NT2/D1 (cell line): ENCODE data around the gene PACS2.

Experiments used
- DNase-seq: peaks from one replicate; pipeline ENCODE4 v3.0.0-alpha.2; 2011; ENCODE audit warnings: low read depth, low spot score
- H3K27me3 ChIP-seq: 2 replicates; pipeline ENCODE4 v1.6.0; 2011; ENCODE audit warnings: mild to moderate bottlenecking; ENCODE audit not compliant: insufficient read length, insufficient read depth
- H3K36me3 ChIP-seq: 2 replicates; pipeline ENCODE4 v1.6.1; 2011; ENCODE audit warnings: mild to moderate bottlenecking, low read length, mixed read lengths; ENCODE audit not compliant: insufficient read depth, insufficient read length
- H3K4me1 ChIP-seq: 2 replicates; pipeline ENCODE4 v1.5.1; 2011; ENCODE audit not compliant: insufficient read depth, insufficient read length
- H3K4me3 ChIP-seq: 2 replicates; pipeline ENCODE4 v1.5.1; 2011; ENCODE audit warnings: low read depth; ENCODE audit not compliant: insufficient read length
- H3K9ac ChIP-seq: 2 replicates; pipeline ENCODE4 v1.6.0; 2011; ENCODE audit warnings: low read depth; ENCODE audit not compliant: insufficient read length
- H3K9me3 ChIP-seq: 2 replicates; pipeline ENCODE4 v1.5.1; 2011; ENCODE audit warnings: mild to moderate bottlenecking, low read length; ENCODE audit not compliant: insufficient read depth
- SUZ12 ChIP-seq: IDR thresholded peaks from 2 replicates; pipeline ENCODE4 v1.6.1; 2011; ENCODE audit not compliant: insufficient read length, insufficient read depth; ENCODE audit errors: extremely low read depth
- YY1 ChIP-seq: IDR thresholded peaks from 2 replicates; pipeline ENCODE4 v1.6.1; 2011; ENCODE audit not compliant: insufficient read length, insufficient read depth
- ZNF274 ChIP-seq: IDR thresholded peaks from 2 replicates; pipeline ENCODE4 v1.6.1; 2011; ENCODE audit warnings: mild to moderate bottlenecking, low read depth, low read length

PACS2 gene

DNA sequence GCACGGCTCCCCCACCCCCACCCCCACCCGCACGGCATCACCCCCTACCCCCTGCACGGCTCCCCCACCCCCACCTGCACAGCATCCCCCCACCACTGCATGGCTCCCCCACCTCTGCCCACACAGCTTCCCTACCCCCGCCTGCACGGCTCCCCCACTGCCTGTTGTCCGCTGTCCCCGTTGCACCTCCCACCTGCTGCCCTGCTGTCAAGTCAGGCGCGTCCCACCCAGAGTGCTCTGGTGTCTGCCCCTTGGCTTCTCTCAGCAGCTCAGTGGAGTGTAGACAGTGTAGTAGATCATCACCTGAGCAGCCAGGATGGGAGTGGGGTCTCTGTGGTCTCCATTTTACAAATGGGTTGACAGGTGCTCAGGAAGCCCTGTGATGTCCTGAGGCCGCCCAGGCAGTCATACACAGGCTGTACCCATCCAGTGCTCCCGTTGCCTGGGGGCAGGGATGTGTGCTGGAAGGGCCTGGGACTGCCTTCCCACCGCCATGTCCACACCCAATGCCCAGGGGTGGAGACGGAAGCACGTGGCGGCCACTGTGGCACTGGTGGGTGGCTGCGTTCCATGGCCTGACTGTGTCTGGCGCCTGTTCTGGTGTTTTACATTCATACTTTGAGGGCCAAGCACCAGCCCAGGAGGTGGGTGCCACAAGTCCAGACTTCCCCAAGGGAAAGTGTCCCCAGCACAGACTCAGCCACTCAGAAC lies 32.5 kb downstream of the PACS2 start:
- no peaks in the 10 kb centered on the region for H3K36me3 ChIP-seq
- no peaks in the 10 kb centered on the region for H3K27me3 ChIP-seq
- peaks cover 3% of the 10 kb centered on the region for H3K4me1 ChIP-seq
- no peak overlapping the region for H3K4me3 ChIP-seq
- no peak for DNase-seq
- H3K9me3 ChIP-seq: no peaks in the 10 kb centered on the region
- TF ChIP-seq SUZ12: no peak
- TF ChIP-seq YY1: no peak
- TF ChIP-seq ZNF274: no peak
- H3K9ac ChIP-seq: no peak overlapping the region

DNA sequence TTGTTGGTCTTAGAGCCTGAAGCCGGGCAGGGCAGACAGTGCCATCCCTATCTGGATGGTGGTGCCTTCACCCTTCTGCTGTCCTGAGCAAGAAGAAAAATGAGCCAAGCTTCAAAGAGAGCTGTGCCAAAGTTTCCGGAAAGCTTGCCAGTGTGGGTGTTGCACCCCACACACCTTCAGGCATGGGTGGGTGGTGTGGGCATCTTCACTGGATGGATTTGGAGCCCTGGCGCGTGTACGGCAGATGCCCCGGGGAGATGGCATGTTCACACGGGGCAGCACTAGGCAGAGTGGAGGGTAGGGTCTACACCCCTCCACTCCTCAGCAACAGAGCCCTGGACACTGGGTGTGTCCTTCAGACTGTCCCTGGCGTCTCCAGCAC lies 33.0 kb downstream of the PACS2 start:
- DNase-seq: no peak
- TF ChIP-seq SUZ12: no peak
- no peak for TF ChIP-seq ZNF274
- TF ChIP-seq YY1: no peak
- no peak overlapping the region for H3K4me3 ChIP-seq
- H3K27me3 ChIP-seq: no peaks in the 10 kb centered on the region
- H3K36me3 ChIP-seq: no peaks in the 10 kb centered on the region
- H3K9me3 ChIP-seq: no peaks in the 10 kb centered on the region
- H3K4me1 ChIP-seq: peaks cover 3% of the 10 kb centered on the region
- H3K9ac ChIP-seq: no peak overlapping the region

DNA sequence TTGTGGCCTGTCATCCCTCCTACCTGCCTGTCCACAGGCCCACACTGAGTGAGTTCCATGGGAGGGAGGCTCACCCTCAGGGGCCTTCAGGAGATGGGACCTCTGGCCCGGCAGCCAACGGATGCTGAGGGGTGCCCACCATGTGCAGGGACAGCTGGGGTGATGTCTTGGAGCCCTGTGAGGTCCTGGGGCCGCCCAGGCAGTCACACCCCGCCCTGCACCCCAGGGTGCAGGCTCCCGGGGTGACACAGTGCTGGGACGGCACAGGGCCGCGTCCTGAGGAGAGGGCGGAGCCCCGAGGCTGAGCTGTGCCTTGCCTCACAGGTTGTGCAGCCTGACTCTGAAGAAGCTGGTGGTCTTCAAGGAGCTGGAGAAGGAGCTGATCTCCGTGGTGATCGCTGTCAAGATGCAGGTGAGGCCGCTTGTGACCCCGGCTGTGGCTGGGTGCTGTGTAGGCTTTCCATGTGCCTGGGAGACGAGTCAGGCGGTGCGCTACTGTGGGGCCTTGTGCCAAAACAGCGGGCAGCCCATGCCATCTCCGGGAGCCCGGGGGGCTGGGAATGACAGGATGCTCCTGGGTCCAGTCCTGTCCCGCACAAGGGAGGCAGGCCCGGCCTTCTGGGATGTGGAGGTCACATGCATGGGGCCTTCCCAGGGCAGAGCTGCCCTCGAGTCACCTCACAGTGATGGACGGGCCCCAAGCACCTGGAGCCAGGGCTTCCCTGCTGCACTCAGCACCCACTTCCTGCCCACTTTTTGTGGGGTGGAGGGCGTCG lies 33.8 kb downstream of the PACS2 start:
- H3K27me3 ChIP-seq: no peaks in the 10 kb centered on the region
- no peak overlapping the region for H3K4me3 ChIP-seq
- H3K4me1 ChIP-seq: peaks cover 3% of the 10 kb centered on the region
- no peak for TF ChIP-seq ZNF274
- no peak for TF ChIP-seq YY1
- TF ChIP-seq SUZ12: no peak
- DNase-seq: no peak
- H3K36me3 ChIP-seq: no peaks in the 10 kb centered on the region
- no peaks in the 10 kb centered on the region for H3K9me3 ChIP-seq
- no peak overlapping the region for H3K9ac ChIP-seq

DNA sequence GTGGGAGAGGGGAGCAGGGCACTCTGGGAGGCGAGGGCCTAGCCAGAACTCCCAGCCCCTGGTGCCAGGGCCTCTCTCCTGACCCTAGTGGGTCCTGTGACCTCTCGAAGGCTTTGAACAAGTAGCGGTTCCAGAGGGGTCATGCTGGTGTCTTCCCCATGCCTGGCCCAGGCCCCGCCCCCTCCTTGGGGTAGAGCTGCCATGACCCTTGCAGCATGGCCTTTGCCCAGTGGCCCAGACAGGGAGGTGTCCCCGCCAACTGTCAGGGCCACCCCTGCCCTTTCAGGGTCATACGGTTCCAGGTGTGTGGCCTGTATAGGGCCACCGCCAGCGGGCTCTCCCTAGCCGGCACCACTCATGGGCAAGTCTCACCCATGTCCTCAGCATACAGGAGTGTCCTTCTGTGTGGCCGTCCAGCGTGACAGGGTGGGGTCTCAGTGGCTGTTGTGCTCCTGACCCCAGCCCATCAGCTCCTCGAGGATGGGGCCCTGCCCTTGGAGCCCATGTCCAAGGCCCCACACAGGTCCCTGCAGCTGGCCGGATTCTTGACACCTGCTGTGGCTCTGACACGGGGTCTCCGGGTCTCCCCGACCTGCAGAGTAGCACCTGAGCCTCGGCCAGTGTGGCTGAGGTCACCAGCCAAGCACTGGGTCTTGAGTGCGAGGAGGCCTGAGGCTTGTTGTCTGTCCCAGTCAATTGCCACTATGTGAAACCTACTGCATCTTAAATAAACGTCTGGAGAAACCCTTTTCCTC lies 34.6 kb downstream of the PACS2 start:
- Histone ChIP-seq H3K36me3 (no peaks in the 10 kb centered on the region), H3K4me1 (peaks cover 3% of the 10 kb centered on the region), H3K4me3 (no peak overlapping the region), H3K27me3 (no peaks in the 10 kb centered on the region), H3K9ac (no peak overlapping the region), H3K9me3 (no peaks in the 10 kb centered on the region)
- DNase-seq: no peak
- TF ChIP-seq SUZ12 (no peak), ZNF274 (no peak), YY1 (no peak)

DNA sequence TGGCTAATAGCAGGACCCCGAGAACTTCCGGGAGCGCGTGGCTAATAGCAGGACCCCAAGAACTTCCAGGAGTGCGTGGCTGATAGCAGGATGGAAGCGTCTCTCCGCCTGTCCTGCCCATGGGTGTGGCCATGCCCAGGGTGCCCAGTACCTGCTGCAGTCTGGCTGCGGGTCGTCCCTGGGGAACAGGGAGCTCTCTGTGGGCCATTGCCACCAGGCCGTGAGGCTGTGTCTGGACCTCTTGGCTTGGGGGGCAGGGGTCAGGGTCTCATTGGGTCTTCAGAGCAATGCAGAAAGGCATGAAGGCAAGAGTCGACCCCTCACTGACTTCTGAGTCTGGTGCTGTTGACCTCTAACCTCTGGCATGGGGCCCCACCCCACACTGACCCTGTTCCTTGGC lies 35.4 kb downstream of the PACS2 start:
- Histone ChIP-seq H3K9me3 (no peaks in the 10 kb centered on the region), H3K9ac (no peak overlapping the region), H3K27me3 (no peaks in the 10 kb centered on the region), H3K4me1 (peaks cover 3% of the 10 kb centered on the region), H3K36me3 (no peaks in the 10 kb centered on the region), H3K4me3 (no peak overlapping the region)
- no peak for TF ChIP-seq SUZ12
- no peak for TF ChIP-seq YY1
- no peak for TF ChIP-seq ZNF274
- no peak for DNase-seq

DNA sequence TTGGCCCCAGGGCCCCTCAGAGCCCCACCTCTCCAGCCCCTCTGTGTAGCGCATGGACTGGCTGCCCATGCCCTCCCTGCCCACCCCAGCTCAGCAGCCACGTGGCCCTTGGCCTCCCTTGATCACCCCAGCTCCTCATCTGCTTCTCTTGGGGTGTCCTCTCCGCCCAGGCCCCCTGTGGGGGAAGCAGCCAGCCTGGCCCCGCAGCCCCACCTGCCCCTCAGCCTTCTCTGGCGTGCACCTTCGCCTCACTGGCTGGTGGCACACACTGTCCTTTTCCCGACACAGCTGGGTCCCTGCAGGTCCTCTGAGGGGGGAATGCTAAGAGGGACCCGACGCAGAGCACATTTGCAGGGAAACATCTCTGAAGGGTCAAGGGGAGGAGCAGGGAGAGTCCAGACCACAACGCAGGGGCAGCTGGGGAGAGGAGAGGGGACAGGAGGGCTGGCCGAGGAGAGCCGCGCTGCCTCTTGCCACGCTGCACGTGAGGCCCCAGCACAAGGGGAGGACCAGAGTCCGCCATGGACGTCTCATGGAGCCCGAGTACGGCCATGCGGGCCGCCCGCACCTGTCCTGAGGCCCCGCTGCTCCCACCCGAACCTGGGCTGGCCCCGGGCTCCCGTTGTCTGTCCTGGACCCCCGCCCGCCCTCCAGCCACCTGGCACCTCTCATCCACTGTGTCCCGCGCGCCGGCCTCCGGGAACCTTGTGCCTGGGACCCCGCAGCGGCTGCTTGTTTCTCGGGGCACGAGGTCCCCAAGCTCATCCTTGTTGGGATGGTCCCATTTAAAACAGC lies 36.1 kb downstream of the PACS2 start:
- Histone ChIP-seq H3K36me3 (no peaks in the 10 kb centered on the region), H3K4me3 (no peak overlapping the region), H3K9me3 (no peaks in the 10 kb centered on the region), H3K9ac (no peak overlapping the region), H3K4me1 (peaks cover 3% of the 10 kb centered on the region), H3K27me3 (no peaks in the 10 kb centered on the region)
- no peak for DNase-seq
- TF ChIP-seq YY1 (no peak), ZNF274 (no peak), SUZ12 (no peak)
